HEK293 (cell line): ENCODE results near the gene CCNB1IP1.

Experiments used
- BCL6B ChIP-seq: fragments of 450-650 bp; formaldehyde crosslinking; IDR thresholded peaks from 2 replicates; pipeline ENCODE4 v1.5.1; 2017; ENCODE audit warnings: missing biosample characterization, missing genetic modification characterization
- CTCF ChIP-seq: fragments of 450-650 bp; formaldehyde crosslinking; IDR thresholded peaks from 2 replicates; pipeline ENCODE4 v1.5.1; 2016; ENCODE audit warnings: missing biosample characterization, missing genetic modification characterization
- GFI1B ChIP-seq: fragments of 450-650 bp; formaldehyde crosslinking; IDR thresholded peaks from 2 replicates; pipeline ENCODE4 v1.5.1; 2016; ENCODE audit warnings: missing biosample characterization, missing genetic modification characterization
- SETDB1 ChIP-seq: IDR thresholded peaks from one replicate; pipeline ENCODE4 v1.6.1; 2017; ENCODE audit warnings: mild to moderate bottlenecking, low read length, moderate library complexity, mixed read lengths; ENCODE audit not compliant: insufficient read length
- TCF7L2 ChIP-seq: IDR thresholded peaks from 2 replicates; pipeline ENCODE4 v1.6.1; 2011; ENCODE audit warnings: low read depth, mild to moderate bottlenecking, inconsistent platforms, low read length, moderate library complexity, borderline replicate concordance
- TSHZ1 ChIP-seq: fragments of 450-650 bp; formaldehyde crosslinking; IDR thresholded peaks from 2 replicates; pipeline ENCODE4 v1.5.1; 2016; ENCODE audit warnings: missing biosample characterization, missing genetic modification characterization, borderline replicate concordance
- ZBTB48 ChIP-seq: fragments of 450-650 bp; formaldehyde crosslinking; IDR thresholded peaks from 2 replicates; pipeline ENCODE4 v1.5.1; 2016; ENCODE audit warnings: missing biosample characterization, missing genetic modification characterization
- ZNF513 ChIP-seq: fragments of 450-650 bp; IDR thresholded peaks from 2 replicates; pipeline ENCODE4 v1.5.1; 2018; ENCODE audit warnings: missing biosample characterization, missing genetic modification characterization
- ZNF529 ChIP-seq: fragments of 450-650 bp; formaldehyde crosslinking; IDR thresholded peaks from 2 replicates; pipeline ENCODE4 v1.5.1; 2017; ENCODE audit warnings: missing genetic modification characterization, missing biosample characterization; ENCODE audit not compliant: insufficient replicate concordance
- ZNF626 ChIP-seq: fragments of 450-650 bp; sonication (Bioruptor Pico); formaldehyde crosslinking; IDR thresholded peaks from 2 replicates; pipeline ENCODE4 v1.5.1; 2018; ENCODE audit warnings: missing biosample characterization, missing genetic modification characterization, inconsistent platforms
- ZNF837 ChIP-seq: fragments of 450-650 bp; formaldehyde crosslinking; IDR thresholded peaks from 2 replicates; pipeline ENCODE4 v1.5.1; 2016; ENCODE audit warnings: missing biosample characterization, missing genetic modification characterization
- TF ChIP-seq, protein P1 (sequence below): fragments of 450-650 bp; formaldehyde crosslinking; IDR thresholded peaks from 2 replicates; pipeline ENCODE4 v1.5.1; 2016; ENCODE audit warnings: missing biosample characterization, missing genetic modification characterization

- no peak for TF ChIP-seq ZNF513 (tag by site-specific recombination)
- no peak for TF ChIP-seq CTCF (tag by site-specific recombination)
- no peak for TF ChIP-seq ZNF529 (tag by site-specific recombination)
- no peak for TF ChIP-seq ZNF626 (tag by site-specific recombination)
- no peak for TF ChIP-seq ZBTB48 (tag by site-specific recombination)
- TF ChIP-seq GFI1B (tag by site-specific recombination), result no peak
- TF ChIP-seq, protein P1, sequence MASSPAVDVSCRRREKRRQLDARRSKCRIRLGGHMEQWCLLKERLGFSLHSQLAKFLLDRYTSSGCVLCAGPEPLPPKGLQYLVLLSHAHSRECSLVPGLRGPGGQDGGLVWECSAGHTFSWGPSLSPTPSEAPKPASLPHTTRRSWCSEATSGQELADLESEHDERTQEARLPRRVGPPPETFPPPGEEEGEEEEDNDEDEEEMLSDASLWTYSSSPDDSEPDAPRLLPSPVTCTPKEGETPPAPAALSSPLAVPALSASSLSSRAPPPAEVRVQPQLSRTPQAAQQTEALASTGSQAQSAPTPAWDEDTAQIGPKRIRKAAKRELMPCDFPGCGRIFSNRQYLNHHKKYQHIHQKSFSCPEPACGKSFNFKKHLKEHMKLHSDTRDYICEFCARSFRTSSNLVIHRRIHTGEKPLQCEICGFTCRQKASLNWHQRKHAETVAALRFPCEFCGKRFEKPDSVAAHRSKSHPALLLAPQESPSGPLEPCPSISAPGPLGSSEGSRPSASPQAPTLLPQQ, result peak; percentile 40; the same call in 1 of the 2 replicates
- no peak for TF ChIP-seq SETDB1
- no peak for TF ChIP-seq TCF7L2
- no peak for TF ChIP-seq BCL6B (tag by site-specific recombination)
- TF ChIP-seq ZNF837, result no peak
- TF ChIP-seq TSHZ1 (tag by site-specific recombination), result no peak
Observed at GRCh38 chr14:20332788-20333493, at the start of gene CCNB1IP1.
